Cardiac septum (tissue), 1 donor: Measurements from ENCODE around the gene MCF2. TPM values are rescaled to one million over a fixed set of nuclear protein-coding genes. Genes with fewer than 3 reads are reported as not detected.

Source experiments
- DNase-seq: peaks from one replicate; pipeline ENCODE4 v3.0.0-alpha.2; 2020; ENCODE audit warnings: low spot score
- intact Hi-C: fragments of 100-400 bp; cut with DNase I; formaldehyde crosslinking; loops from one replicate; pipeline ENCODE4 v1.14.0; 2022
- total RNA-seq: library from RNA; stranded (reverse); fragmentation: NEBNext Ultra II Directional; extraction: Animal tissue kit (Norgen Biotek cat#: 25700); gene quantifications from one replicate; pipeline ENCODE4 v1.2.1, GENCODE V29; 2021
- donor health status: DM: no; HTN: no; CAD: no.

MCF2 gene
- total RNA-seq, 1 donor from 2014 or later, result 0.65 TPM

GRCh38 chrX:139640259-139640658 is 67.7 kb downstream of the MCF2 start:
- intact Hi-C loops, result no loop called here
- DNase-seq, result no peak

- no peak for DNase-seq
- intact Hi-C loops, result no loop called here
Observed at GRCh38 chrX:139639253-139639652, 68.7 kb downstream of the MCF2 start.

DNA sequence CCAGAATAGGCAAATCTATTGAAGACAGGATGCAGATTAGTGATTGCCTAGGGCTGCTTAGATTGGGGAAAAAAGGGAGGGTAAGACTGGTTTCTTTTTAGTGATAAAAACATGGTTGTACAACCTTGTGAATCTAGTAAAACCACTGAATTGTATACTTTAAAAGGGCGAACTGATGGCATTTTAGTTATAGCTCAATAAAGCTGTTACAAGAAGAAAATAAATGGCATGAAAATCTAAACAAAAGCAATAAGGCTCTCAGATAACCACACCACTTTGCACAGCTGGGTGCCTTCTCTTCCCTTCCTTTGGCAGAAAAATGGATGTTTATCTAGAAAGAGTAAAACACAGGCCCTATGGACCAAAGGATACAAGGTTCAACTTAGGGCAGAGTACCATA is 107.9 kb downstream of the MCF2 start:
- intact Hi-C loops, result no loop called here
- no peak for DNase-seq

- intact Hi-C loops, result no loop called here
- no peak for DNase-seq
Observed at GRCh38 chrX:139596068-139596467, 111.9 kb downstream of the MCF2 start.

- intact Hi-C loops, result no loop called here
- no peak for DNase-seq
Observed at GRCh38 chrX:139585613-139586012, 122.4 kb downstream of the MCF2 start.

DNA sequence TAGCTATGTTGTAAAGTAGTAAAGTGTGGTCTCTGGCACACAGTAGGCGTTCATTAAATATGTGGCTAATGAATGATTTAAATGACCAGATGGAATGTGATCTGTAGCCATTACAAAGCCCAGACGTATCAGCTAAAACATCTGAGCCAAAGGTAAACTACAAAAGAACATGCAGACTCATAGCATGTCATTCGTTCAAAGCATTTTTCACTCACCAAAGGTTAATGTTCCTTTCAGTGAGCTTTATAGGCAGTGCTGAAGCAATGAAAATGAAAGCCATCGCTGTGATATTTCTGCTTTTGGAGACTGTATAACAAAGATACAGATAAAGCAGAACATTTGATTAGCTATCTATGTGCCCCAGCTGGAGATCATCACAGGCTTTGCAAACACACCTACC is 126.9 kb downstream of the MCF2 start:
- no peak for DNase-seq
- intact Hi-C loops, result no loop called here

DNA sequence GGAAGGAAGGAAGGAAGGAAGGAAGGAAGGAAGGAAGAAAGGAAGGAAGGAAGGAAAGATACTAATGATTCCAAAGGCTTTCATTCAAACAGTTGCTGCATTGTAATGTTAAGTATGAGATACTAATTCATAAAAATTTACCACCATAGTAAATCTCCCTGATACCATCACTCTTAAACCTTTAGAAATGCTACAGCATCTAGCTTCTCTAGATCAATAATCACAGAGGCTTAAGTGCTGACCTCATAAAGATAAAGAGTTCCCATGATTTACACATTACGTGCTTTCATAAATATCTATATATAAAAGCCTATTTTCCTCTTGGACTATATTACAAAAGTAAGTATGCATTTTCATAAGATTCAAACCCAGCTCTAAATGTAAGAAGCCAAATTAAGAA is 141.0 kb downstream of the MCF2 start:
- intact Hi-C loops, result no loop called here

GRCh38 chrX:139563251-139563650 is 144.7 kb downstream of the MCF2 start:
- intact Hi-C loops, result no loop called here
- no peak for DNase-seq

More for the DNA sequence above, 141.0 kb downstream of the MCF2 start:
- DNase-seq, result no peak

DNA sequence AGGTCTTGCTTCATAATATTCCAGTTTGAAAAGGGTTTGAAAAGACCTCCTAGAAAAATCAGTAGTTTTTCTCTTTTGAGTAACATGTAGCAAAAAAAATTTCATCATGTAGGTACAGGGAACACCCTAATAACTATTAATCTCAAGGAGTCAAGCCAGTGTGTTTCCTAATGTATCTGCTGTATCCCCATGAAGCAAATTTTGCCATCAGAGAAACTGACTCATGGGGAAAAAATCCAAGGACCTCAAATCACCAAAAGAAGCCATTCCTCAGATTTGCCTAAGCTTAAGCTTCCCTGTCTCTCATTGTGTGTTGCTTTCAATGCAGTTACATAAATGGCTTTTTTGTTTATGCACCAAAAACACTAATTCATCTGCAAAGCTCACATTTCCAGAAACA is 147.7 kb downstream of the MCF2 start:
- DNase-seq, result no peak
- intact Hi-C loops, result no loop called here

DNA sequence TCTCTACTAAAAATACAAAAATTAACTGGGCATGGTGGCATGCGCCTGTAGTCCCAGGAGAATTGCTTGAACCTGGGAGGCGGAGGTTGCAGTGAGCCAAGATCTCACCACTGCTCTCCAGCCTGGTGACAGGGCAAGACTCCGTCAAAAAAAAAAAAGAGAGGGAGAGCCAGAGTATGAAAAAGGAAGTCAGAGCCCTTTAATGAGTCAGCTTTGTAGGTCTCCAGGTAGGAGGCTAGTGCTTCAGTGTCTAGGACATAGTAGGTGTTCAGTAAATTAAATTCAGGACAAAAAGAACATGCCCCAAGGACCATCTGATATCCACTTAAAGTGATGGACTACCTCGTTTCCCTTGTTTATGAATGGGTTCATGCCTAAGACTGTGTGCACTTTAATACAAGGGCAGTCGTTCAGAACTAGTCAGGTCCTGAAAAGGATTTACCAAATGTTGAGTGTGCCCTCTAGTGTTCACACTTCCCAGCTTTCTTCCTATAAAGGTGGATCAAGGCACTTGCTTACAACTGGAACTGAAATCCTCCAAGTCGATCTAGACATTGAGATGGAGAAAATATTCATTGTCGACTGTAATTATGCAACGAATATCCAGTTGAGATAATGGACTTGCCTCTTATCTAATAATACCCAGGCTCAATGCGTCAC is 148.5 kb downstream of the MCF2 start:
- intact Hi-C loops, result loop anchor here (5.0 kb wide), 1 partner anchor 787 kb away; no protein-coding TSS in a partner anchor
- DNase-seq, result no peak

DNA sequence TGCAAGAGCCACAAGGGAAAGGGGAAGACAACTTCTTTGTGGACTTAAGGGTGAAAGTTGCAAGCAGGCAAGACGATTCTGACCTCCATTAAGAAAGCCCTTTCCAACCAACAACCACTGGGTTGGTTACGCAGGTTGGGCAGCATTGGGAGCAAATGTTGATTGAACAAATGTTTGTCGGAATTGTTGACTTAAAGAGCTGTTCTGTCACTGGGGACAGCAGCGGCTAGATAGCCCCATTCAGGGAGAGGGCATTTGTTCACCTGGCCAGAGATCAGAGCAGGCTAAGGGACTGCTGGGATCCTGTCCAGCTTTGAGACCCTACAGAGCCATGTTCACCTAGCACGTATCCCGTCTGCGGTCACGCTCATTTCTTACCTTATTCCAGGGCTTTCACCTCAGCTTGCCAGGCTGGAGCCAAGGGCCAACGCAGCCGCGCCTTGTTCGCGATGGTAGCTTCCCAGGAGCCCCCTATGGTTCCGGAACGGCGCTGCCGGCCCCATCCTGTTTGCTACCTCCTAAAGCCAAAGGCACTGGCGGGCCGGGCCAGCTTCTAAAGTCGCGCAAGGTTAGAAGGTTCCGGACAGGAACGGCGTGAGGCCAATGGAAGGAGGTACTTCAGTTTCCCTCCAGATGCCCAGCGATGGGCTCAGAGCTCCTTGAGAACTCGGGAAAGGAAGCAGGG is 152.8 kb downstream of the MCF2 start:
- intact Hi-C loops, result loop anchor here (5.0 kb wide), 1 partner anchor 783 kb away; no protein-coding TSS in a partner anchor
- no peak for DNase-seq

DNA sequence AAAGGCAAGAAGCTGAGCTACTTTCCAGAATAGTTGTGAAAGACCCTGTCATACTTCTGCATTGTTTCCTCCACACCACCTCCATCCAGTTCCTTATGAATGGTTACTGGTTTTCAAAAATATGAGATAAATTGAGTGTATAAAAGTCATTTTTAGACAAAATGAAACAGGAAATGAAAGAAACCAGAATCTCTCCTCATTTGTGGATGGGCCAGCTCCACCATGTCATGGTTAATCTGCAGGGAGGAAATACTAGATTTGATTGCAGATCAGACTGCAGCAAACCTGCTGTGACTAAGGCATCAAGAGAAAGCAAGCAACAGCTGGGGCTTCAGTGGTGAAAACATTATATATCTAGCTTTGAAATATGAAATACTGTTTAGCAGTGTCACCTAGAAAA is 153.6 kb downstream of the MCF2 start:
- DNase-seq, result no peak
- intact Hi-C loops, result no loop called here

GRCh38 chrX:139544591-139544990 is 163.4 kb downstream of the MCF2 start:
- no peak for DNase-seq

GRCh38 chrX:139543920-139544319 is 164.0 kb downstream of the MCF2 start:
- intact Hi-C loops, result no loop called here

More at GRCh38 chrX:139544591-139544990, 163.4 kb downstream of the MCF2 start:
- intact Hi-C loops, result no loop called here

GRCh38 chrX:139542652-139543051 is 165.3 kb downstream of the MCF2 start:
- DNase-seq, result no peak
- intact Hi-C loops, result no loop called here

More at GRCh38 chrX:139543920-139544319, 164.0 kb downstream of the MCF2 start:
- no peak for DNase-seq

DNA sequence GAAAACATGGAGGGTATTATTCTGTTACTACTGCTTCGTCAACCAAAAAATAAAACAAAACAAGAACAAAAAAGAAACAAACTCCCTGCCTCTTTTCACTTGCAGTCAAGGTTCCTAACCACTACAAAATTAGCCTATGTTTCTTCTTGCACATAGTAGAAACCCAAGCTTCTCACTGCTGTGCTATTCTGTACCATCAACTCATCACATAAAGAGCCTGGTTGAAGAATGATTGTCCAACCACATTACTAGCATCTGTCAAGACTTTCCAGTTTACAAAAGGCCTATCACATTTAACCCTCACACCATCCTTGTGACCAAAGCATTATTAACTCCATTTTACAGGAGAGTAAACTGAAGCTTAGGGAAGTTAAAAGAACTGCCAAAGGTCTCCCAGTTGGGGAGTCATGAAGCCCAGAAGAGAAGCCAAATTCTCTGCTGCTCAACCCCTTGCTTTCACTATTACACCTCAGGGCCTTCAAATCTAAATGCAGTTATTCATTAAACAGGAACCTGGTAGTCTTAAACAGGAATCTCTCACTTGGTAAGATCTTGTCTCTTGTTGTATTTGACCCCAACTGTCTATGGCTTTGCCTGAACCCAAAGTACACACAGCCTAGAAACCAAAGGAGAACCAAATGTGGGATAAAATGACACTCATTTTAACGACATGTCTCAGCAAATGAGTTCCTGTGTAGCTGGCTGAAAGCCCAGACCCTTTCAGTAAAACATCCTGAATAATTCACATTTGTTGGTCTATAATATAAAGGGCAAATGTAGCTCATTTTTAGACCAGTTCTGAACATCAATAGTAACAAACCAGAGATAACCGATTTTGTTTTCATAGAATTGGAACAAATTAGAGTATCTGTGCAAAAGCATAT is 168.8 kb downstream of the MCF2 start:
- DNase-seq, result no peak
- intact Hi-C loops, result no loop called here

GRCh38 chrX:139533444-139533843 is 174.5 kb downstream of the MCF2 start:
- DNase-seq, result no peak
- intact Hi-C loops, result no loop called here

DNA sequence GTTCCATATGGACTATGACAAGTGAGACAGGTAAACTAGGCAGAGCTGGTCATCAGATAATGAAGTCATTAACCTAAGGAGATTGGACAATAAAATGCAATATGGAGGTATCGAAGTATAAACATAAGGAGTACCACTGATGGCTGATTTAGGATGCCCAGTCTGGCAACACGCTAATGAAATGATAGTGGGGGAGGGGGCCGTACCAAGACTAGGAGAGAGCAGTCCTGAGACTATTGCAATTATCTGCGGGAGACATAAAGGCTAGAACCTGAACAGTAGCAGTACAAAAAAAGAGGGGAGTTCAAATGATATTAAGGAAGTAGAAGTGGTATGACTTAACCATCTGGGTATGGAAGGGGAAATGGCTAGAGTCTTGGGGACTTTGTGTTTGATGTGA is 175.1 kb downstream of the MCF2 start:
- intact Hi-C loops, result no loop called here
- no peak for DNase-seq
